GM21619 (cell line): ENCODE measurements around the gene SART3.
"Not testable (repeated sequence)": the region's sequence is repeated elsewhere in the genome, so short reads cannot be mapped to it uniquely, and the experiment has no call there.

ENCODE experiments used
- ATAC-seq: cut with Tn5 transposase; IDR thresholded peaks from one replicate; pipeline ENCODE4 v1.9.1; 2021; ENCODE audit not compliant: unreplicated experiment

The SART3 gene

GRCh38 chr12:108564724-108565123 is 3.8 kb upstream of the SART3 start:
- ATAC-seq = no peak

DNA sequence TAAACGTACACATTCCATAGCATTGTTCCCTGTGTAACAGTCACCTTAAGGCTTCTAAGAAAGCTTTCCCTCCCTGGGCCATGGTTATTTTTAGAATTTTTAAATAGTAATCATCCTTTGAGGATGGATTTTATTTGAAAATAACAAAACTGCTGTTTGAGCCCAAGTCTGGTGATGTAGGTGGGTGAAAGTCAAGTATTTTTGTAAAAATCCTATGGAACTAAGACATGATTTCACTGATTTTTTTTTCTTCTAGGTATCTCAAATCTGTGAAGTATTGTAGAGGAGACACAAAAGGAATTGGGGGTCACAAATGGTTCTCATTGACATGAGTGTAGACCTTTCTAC is 2.8 kb upstream of the SART3 start:
- no peak for ATAC-seq

- ATAC-seq = peak; percentile 32
Measured at GRCh38 chr12:108563136-108563803, 2.3 kb upstream of the SART3 start.

- ATAC-seq = peak; percentile 52
Measured at GRCh38 chr12:108562348-108563135, 1.6 kb upstream of the SART3 start, which contains the start of gene ISCU. TSS of gene ISCU (plus strand) at chr12:108562596. CDS start at chr12:108562623, 27 bp downstream.

GRCh38 chr12:108561852-108562347 is 927 bp upstream of the SART3 start:
- peak; percentile 1 for ATAC-seq

DNA sequence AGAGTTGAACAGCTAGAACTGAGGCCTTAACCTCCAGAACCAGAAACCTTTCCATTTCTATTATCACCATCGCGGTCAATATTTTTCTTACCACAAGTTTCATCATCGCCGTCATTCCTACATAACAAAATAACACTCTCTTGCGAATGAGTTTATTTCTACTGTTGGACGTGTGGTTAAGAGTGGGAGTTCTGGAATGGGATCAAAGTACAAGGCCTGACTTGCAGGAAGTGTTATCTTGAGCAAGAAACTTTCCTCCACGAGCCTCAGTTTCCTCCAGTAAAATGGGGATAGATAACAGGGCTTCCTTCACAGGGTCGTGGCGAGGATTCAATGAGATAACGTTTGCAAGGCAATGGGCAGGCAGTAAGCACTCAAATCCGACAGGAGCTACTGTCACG is 652 bp downstream of the SART3 start:
- ATAC-seq = no peak

DNA sequence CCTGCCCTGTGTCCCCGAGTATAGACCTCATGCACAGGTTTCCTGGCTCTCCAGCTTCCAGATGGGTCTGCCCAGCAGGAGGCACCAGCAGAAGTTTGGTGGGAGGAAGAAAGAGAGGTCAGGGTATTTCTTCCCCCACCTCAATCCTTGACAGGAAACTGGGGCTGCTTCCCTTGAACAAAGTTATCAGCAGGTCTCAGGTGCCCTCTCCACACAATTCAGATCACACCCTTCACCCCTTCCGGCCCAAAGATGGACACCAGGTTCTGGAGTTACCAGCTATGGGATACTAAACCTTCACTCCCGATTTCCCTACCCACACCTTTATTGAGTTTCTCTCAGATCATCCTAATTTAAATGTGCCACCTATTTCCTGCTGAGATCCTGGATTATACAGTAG is 1.2 kb downstream of the SART3 start:
- ATAC-seq = no peak

DNA sequence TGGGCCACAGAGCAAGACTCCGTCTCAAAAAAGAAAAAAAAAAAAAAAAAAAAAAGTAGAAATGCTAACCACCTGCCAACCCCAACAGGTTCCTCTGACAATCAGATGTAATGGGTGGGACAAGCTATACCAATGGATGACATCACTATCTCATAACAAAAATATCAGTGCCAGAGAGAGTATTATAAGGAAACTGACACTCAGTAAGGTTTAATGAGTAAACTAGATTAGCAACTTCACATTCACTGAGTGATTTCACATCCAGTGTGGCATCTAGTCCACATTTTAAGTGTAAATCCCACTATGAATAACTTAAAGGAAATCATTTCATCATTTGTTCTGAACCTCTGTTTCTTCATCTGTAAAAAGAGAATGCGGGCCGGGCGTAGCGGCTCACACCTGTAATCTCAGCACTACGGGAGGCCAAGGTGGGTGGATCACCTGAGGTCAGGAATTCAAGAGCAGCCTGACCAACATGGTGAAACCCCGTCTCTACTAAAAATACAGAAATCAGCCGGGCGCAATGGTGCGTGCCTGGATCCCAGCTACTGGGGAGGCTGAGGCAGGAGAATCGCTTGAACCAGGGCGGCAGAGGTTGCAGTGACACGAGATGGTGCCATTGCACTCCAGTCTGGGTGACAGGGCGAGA is 1.8 kb downstream of the SART3 start:
- no peak for ATAC-seq

- not testable (repeated sequence) for ATAC-seq
Measured at GRCh38 chr12:108555383-108555782, 5.6 kb downstream of the SART3 start.

GRCh38 chr12:108553799-108554198 is 7.2 kb downstream of the SART3 start:
- no peak for ATAC-seq

DNA sequence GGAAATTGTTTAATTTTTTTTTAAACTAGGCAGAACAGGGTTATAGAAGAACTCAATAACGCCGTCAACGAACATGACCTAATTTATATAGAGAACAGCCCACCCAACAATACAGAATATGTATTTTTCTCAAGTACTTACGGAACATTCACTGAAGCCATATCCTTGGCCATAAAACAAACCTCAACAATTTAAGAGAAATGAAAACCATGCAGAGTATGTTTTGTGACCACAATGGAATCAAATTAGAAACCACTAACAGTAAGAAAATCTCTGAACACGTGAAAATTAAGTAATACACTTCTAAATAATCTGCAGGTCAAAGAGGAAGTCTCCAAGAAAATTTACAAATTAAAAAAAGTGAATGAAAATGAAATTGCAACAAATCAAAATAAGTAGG is 9.4 kb downstream of the SART3 start:
- ATAC-seq = no peak

DNA sequence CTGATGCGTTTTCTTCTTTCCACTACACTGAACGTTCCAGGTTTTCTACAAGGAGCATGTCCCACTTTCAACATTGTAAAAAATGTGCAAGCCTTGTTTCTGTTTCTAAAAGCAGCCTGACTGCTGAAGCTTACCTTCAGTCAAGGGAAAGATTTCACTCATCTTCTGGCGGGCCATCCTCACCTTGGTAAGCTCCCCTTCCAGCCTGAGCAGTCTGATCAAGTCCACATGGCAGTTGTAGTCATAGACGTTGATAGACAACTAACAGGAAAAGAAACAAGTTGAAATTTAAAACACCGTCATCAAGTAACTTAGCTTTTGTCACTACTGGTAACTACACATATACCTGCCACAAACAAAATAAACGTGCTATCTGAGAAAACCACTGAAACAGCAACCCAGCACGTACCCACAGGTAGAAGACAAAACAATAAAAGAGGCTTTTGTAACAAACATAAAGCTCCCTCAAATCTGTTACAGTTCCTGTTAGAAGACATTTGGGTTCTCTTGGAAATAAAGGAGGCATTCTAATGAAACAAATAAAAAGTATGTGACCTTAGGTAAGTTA is 11.9 kb downstream of the SART3 start:
- ATAC-seq = no peak

GRCh38 chr12:108547686-108548085 is 13.3 kb downstream of the SART3 start:
- ATAC-seq = no peak

GRCh38 chr12:108543652-108544051 is 17.3 kb downstream of the SART3 start:
- no peak for ATAC-seq

- ATAC-seq = no peak
Measured at GRCh38 chr12:108542320-108542719, 18.7 kb downstream of the SART3 start.

DNA sequence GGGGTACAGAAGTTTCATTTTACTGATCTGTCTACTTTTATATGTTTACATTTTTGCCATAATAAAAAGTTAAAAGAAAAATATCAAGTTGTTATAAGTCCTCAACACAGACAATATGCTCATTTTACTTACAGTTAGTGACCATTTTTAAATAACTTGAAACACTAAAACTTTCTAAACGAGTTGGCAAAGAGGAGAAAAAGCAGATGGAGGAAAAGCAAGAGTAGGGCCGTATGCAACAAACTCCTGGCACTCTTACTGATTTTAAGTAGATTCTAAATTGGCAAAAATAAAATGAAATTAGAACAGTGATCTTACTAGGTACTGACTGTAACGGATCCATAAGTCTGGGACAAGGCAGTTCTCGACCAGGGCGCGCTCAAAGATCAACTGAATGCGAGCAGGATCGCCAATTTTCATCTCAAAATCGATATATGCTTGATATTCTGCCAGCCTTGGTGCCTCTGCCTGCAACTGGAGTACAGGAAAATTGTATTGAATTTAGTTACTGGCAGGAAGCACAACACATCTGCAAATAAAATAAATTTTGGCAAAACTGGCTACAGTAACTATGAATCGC is 22.3 kb downstream of the SART3 start:
- no peak for ATAC-seq

- no peak for ATAC-seq
Measured at GRCh38 chr12:108538146-108538545, 22.8 kb downstream of the SART3 start.

- ATAC-seq = no peak
Measured at GRCh38 chr12:108531929-108532848, 28.8 kb downstream of the SART3 start.

DNA sequence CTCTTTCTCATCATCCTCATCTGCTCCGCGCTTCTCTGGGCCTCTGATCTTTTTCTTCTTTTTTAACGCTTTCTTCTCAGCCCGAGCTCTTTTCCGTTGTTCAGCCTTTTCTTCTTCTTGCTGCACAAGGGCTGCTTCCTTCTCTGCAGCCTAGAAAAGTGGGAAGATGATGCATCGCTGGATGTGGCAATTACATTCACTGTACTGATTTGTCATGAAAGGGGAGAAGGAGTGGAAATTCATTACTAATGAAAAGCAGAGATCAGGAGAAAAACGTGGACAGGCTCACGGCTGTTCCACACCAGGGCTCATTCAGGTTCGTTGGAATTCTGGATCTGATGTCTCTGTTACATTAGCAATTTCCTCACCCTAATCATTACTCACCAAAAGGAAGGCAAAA is 30.8 kb downstream of the SART3 start:
- ATAC-seq = no peak

DNA sequence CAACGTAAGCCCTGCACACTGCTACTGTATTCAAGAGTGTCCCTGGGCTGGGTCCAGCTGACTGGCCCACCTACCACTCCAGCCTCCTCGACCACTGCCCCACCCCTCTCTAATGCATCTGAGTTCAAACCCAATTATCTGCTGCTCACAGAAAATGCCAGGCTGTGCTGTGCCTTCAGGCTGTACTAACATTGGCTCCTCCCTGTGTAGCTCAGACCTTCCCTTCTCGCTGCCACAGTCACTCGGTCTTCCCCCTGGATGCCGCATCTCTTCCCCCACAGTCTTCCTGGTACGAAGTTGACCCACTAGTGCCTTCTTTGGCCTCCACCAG is 33.8 kb downstream of the SART3 start:
- ATAC-seq = no peak
